A673 (cell line): ENCODE results near the gene ARMC8. TPM values are rescaled to one million over a fixed set of nuclear protein-coding genes. Genes with fewer than 3 reads are reported as not detected.

Source experiments
- BruUV-seq: library from RNA; stranded (reverse); fragments of 400-500 nt; replicated peaks from 2 replicates; lab custom pipeline; 2021; lab: Mats Ljungman, UMichigan
- CTCF ChIA-PET: fragments of 300-600 bp; sonication (Branson Sonifier 250); formaldehyde crosslinking; loops from one replicate; lab custom pipeline; 2022; ENCODE audit warnings: antibody characterized with exemption; lab: Charles Lee
- POLR2A ChIA-PET: fragments of 300-600 bp; sonication (Branson Sonifier 250); formaldehyde crosslinking; loops from one replicate; lab custom pipeline; 2022; ENCODE audit warnings: antibody characterized with exemption; ENCODE audit not compliant: low non-redundant PET; lab: Charles Lee
- DNase-seq: peaks from one replicate; pipeline ENCODE4 v3.0.0-alpha.2; 2015; ENCODE audit warnings: low spot score
- H3K27ac ChIP-seq: fragments of 200-600 bp; sonication (generic); 2 replicates; pipeline ENCODE4 v1.5.1; 2016; ENCODE audit warnings: mixed run types, low read depth, mild to moderate bottlenecking, mixed read lengths, antibody characterized with exemption, low read length; ENCODE audit not compliant: poor library complexity, severe bottlenecking
- H3K27me3 ChIP-seq: fragments of 200-600 bp; sonication (generic); replicated peaks from 2 replicates; pipeline ENCODE4 v1.6.1; 2017; ENCODE audit warnings: mixed run types, low read depth, mild to moderate bottlenecking, mixed read lengths, antibody characterized with exemption, low read length; ENCODE audit not compliant: insufficient read depth, poor library complexity
- H3K36me3 ChIP-seq: fragments of 200-600 bp; sonication (generic); 2 replicates; pipeline ENCODE4 v1.6.1; 2016; ENCODE audit warnings: mixed run types, mild to moderate bottlenecking, mixed read lengths, antibody characterized with exemption, low read length; ENCODE audit not compliant: insufficient read depth, poor library complexity, severe bottlenecking
- H3K4me1 ChIP-seq: fragments of 200-600 bp; sonication (generic); 2 replicates; pipeline ENCODE4 v1.6.1; 2017; ENCODE audit warnings: mixed run types, mild to moderate bottlenecking, mixed read lengths, antibody characterized with exemption, low read length; ENCODE audit not compliant: insufficient read depth, poor library complexity, severe bottlenecking
- H3K4me3 ChIP-seq: fragments of 200-600 bp; sonication (generic); 2 replicates; pipeline ENCODE4 v1.5.1; 2016; ENCODE audit warnings: low read depth, mixed run types, mild to moderate bottlenecking, mixed read lengths, low read length; ENCODE audit not compliant: poor library complexity, severe bottlenecking
- H3K9me3 ChIP-seq: fragments of 200-600 bp; sonication (generic); 2 replicates; pipeline ENCODE4 v1.6.1; 2016; ENCODE audit warnings: mixed run types, low read depth, mild to moderate bottlenecking, mixed read lengths, antibody characterized with exemption, low read length; ENCODE audit not compliant: poor library complexity, severe bottlenecking
- EZH2 ChIP-seq: fragments of 200-600 bp; sonication (generic); IDR thresholded peaks from 2 replicates; pipeline ENCODE4 v1.6.1; 2017; ENCODE audit warnings: borderline replicate concordance, low read depth, mild to moderate bottlenecking, mixed read lengths, antibody characterized with exemption, low read length; ENCODE audit not compliant: poor library complexity, severe bottlenecking
- intact Hi-C: fragments of 100-400 bp; cut with micrococcal nuclease; formaldehyde crosslinking; loops from one replicate; pipeline ENCODE4 v1.10.0; 2022; ENCODE audit not compliant: unreplicated experiment
- total RNA-seq: library from RNA; stranded (reverse); gene quantifications from 2 replicates; pipeline ENCODE4 v1.2.3, GENCODE V29; 2021
- TF ChIP-seq, protein P1 (sequence below): fragments of 300-800, 200-600 bp; sonication (generic); conservative IDR thresholded peaks from 2 replicates; pipeline ENCODE4 v1.5.1; 2017; ENCODE audit warnings: low read depth, mild to moderate bottlenecking, antibody characterized with exemption, low read length, moderate library complexity, mixed read lengths

The ARMC8 gene
- total RNA-seq, 1 experiment from 2014 or later = 55.8 TPM

- H3K36me3 ChIP-seq = peaks cover 7% of the 10 kb centered on the region
- POLR2A ChIA-PET = no interaction called here
- no peak for DNase-seq
- H3K9me3 ChIP-seq = no peaks in the 10 kb centered on the region
- intact Hi-C loops = loop anchor here (5.0 kb wide), 1 partner anchor 144 kb away; no protein-coding TSS in a partner anchor
- H3K4me1 ChIP-seq = peaks cover 10% of the 10 kb centered on the region
- H3K4me3 ChIP-seq = peak overlapping the region; percentile 92
- CTCF ChIA-PET = no interaction called here
- H3K27ac ChIP-seq = peak overlapping the region; percentile 99
- TF ChIP-seq EZH2 = no peak
- TF ChIP-seq, protein P1, sequence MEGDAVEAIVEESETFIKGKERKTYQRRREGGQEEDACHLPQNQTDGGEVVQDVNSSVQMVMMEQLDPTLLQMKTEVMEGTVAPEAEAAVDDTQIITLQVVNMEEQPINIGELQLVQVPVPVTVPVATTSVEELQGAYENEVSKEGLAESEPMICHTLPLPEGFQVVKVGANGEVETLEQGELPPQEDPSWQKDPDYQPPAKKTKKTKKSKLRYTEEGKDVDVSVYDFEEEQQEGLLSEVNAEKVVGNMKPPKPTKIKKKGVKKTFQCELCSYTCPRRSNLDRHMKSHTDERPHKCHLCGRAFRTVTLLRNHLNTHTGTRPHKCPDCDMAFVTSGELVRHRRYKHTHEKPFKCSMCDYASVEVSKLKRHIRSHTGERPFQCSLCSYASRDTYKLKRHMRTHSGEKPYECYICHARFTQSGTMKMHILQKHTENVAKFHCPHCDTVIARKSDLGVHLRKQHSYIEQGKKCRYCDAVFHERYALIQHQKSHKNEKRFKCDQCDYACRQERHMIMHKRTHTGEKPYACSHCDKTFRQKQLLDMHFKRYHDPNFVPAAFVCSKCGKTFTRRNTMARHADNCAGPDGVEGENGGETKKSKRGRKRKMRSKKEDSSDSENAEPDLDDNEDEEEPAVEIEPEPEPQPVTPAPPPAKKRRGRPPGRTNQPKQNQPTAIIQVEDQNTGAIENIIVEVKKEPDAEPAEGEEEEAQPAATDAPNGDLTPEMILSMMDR = no peak
- BruUV-seq = TSS peak; percentile 37
- H3K27me3 ChIP-seq = no peaks in the 10 kb centered on the region
Measured at GRCh38 chr3:138188013-138188730, 1.1 kb downstream of the ARMC8 start.

DNA sequence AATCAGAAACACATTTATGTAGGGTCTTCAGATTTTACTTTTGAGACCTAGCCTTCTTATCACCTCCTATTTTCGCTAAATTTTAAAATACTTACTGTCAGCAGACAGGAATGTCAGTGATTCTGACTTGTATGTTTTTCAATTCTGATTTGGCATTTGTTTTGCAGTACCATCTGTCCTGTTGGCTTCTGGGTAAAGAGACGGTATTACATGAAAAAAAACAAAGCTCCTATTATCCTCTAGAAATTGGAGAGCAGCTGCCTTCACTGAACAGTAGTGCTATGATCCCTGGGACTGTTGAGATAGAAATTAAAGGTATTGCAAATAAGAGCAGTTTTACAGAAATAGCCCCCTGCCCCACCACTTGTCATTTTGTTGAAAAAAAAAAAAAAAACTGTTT is 8.4 kb downstream of the ARMC8 start:
- ChIA-PET POLR2A (no interaction called here), CTCF (interaction anchor here (0.6 kb wide), 1 partner anchor 720 kb away, joined by 4 read pairs; no protein-coding TSS in a partner anchor)
- no peaks in the 10 kb centered on the region for H3K27me3 ChIP-seq
- no peaks in the 10 kb centered on the region for H3K36me3 ChIP-seq
- TF ChIP-seq, protein P1 = no peak
- TF ChIP-seq EZH2 = no peak
- intact Hi-C loops = no loop called here
- H3K4me1 ChIP-seq = no peaks in the 10 kb centered on the region
- no peaks in the 10 kb centered on the region for H3K9me3 ChIP-seq
- no peak overlapping the region for H3K27ac ChIP-seq
- no peak for DNase-seq
- no peak overlapping the region for H3K4me3 ChIP-seq
- BruUV-seq = no TSS peak

DNA sequence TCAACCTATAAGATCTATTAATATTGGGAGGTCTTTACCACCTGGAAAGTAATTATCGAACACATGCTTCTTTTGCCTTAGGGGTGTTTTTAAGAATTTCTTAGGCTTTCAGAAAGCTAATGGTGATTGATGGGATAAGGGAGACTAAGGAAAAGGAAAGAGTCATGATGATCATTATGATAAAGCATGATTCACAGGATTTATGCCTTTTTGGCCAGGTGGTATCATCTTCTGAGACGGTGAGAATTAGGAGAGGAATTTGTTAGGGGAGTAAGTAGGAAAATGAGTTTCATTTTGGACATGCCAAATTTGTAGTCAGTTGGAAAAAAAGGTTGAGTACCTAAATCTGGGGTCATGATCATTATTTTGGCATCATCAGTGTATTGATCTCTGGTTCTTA is 8.9 kb downstream of the ARMC8 start:
- intact Hi-C loops = no loop called here
- ChIA-PET POLR2A (no interaction called here), CTCF (interaction anchor here (0.6 kb wide), 1 partner anchor 720 kb away, joined by 4 read pairs; no protein-coding TSS in a partner anchor)
- DNase-seq = no peak
- TF ChIP-seq, protein P1 = no peak
- TF ChIP-seq EZH2 = no peak
- Histone ChIP-seq H3K9me3 (no peaks in the 10 kb centered on the region), H3K36me3 (no peaks in the 10 kb centered on the region), H3K27ac (no peak overlapping the region), H3K4me3 (no peak overlapping the region), H3K27me3 (no peaks in the 10 kb centered on the region), H3K4me1 (no peaks in the 10 kb centered on the region)
- no TSS peak for BruUV-seq
